HepG2 (cell line): Measurements from ENCODE around the gene AVPR2. TPM values are rescaled to one million over a fixed set of nuclear protein-coding genes. Genes with fewer than 3 reads are reported as not detected.

Experiments used
- E2F5 ChIP-seq: sonication (generic); formaldehyde crosslinking; conservative IDR thresholded peaks from 2 replicates; pipeline ENCODE4 v1.4.0; 2020; ENCODE audit warnings: missing genetic modification reagents
- GRHL1 ChIP-seq: sonication (generic); formaldehyde crosslinking; conservative IDR thresholded peaks from 2 replicates; pipeline ENCODE4 v1.8.0; 2022; ENCODE audit warnings: missing genetic modification reagents
- HDAC1 ChIP-seq: sonication (generic); formaldehyde crosslinking; IDR thresholded peaks from 2 replicates; pipeline ENCODE4 v1.5.1; 2020; ENCODE audit warnings: mild to moderate bottlenecking, missing genetic modification reagents
- HOXD1 ChIP-seq: sonication (generic); formaldehyde crosslinking; IDR thresholded peaks from 2 replicates; pipeline ENCODE4 v1.5.0; 2020; ENCODE audit warnings: missing genetic modification reagents
- MXD3 ChIP-seq: IDR thresholded peaks from 2 replicates; pipeline ENCODE4 v1.6.1; 2016; ENCODE audit warnings: mild to moderate bottlenecking, missing biosample characterization, missing genetic modification reagents
- POGZ ChIP-seq: sonication (generic); formaldehyde crosslinking; IDR thresholded peaks from 2 replicates; pipeline ENCODE4 v1.4.0; 2020; ENCODE audit warnings: mild to moderate bottlenecking, missing genetic modification reagents
- POLR2A ChIP-seq, 2 experiments: IDR thresholded peaks; 2 replicates each; pipeline ENCODE4 v1.6.1; 2011; ENCODE audit warnings: low read depth in 2 of 2, low read length in 2 of 2, mild to moderate bottlenecking in 1 of 2, moderate library complexity in 1 of 2; ENCODE audit not compliant: insufficient read depth in 1 of 2
- PRPF4 ChIP-seq: fragments of 200-400 bp; formaldehyde crosslinking; IDR thresholded peaks from 2 replicates; pipeline ENCODE4 v1.6.1; 2016; ENCODE audit warnings: low read length, low read depth; ENCODE audit not compliant: poor library complexity, severe bottlenecking
- SRF ChIP-seq: IDR thresholded peaks from 2 replicates; pipeline ENCODE4 v1.6.1; 2011; ENCODE audit warnings: mild to moderate bottlenecking, low read depth, low read length, moderate library complexity
- TEF ChIP-seq: sonication (generic); formaldehyde crosslinking; IDR thresholded peaks from 2 replicates; pipeline ENCODE4 v1.5.0; 2020; ENCODE audit warnings: missing genetic modification reagents
- ZNF101 ChIP-seq: sonication (generic); formaldehyde crosslinking; IDR thresholded peaks from 2 replicates; pipeline ENCODE4 v1.4.0; 2020; ENCODE audit warnings: mild to moderate bottlenecking, low read depth, missing genetic modification reagents, borderline replicate concordance
- ZNF121 ChIP-seq: sonication (generic); formaldehyde crosslinking; IDR thresholded peaks from 2 replicates; pipeline ENCODE4 v1.5.0; 2020; ENCODE audit warnings: mild to moderate bottlenecking, missing genetic modification reagents
- ZNF367 ChIP-seq: sonication (generic); formaldehyde crosslinking; IDR thresholded peaks from 2 replicates; pipeline ENCODE4 v1.4.0; 2020; ENCODE audit warnings: missing genetic modification reagents, borderline replicate concordance
- ZNF503 ChIP-seq: sonication (generic); formaldehyde crosslinking; IDR thresholded peaks from 2 replicates; pipeline ENCODE4 v1.4.0; 2020; ENCODE audit warnings: missing genetic modification reagents
- ZNF513 ChIP-seq: sonication (generic); formaldehyde crosslinking; conservative IDR thresholded peaks from 2 replicates; pipeline ENCODE4 v1.5.0; 2020; ENCODE audit warnings: missing genetic modification reagents
- ZNF530 ChIP-seq: sonication (generic); formaldehyde crosslinking; IDR thresholded peaks from 2 replicates; pipeline ENCODE4 v1.5.0; 2020; ENCODE audit warnings: low read depth, mild to moderate bottlenecking, missing genetic modification reagents
- ZNF660 ChIP-seq: sonication (generic); formaldehyde crosslinking; IDR thresholded peaks from 2 replicates; pipeline ENCODE4 v1.5.1; 2020; ENCODE audit warnings: mild to moderate bottlenecking, low read depth, missing genetic modification reagents, borderline replicate concordance
- ZNF672 ChIP-seq: sonication (generic); formaldehyde crosslinking; IDR thresholded peaks from 2 replicates; pipeline ENCODE4 v1.8.1; 2022; ENCODE audit warnings: missing genetic modification reagents
- ZNF7 ChIP-seq: IDR thresholded peaks from 2 replicates; pipeline ENCODE4 v1.6.1; 2016; ENCODE audit warnings: missing biosample characterization, missing genetic modification reagents
- ZNF784 ChIP-seq: sonication (generic); formaldehyde crosslinking; IDR thresholded peaks from 2 replicates; pipeline ENCODE4 v1.5.1; 2020; ENCODE audit warnings: missing genetic modification reagents, mild to moderate bottlenecking, borderline replicate concordance
- polyA plus RNA-seq, 8 experiments: library from polyadenylated mRNA; depleted of rRNA in 3 of 8; stranded (reverse) in 7 of 8; unstranded in 1 of 8; fragments of >200 nt; fragmentation: Illumina TruSeq in 4 of 8; extraction: Trizol in 4 of 8; gene quantifications; 2 replicates each; pipeline versions ENCODE4 v1.2.1 to v1.2.3, GENCODE V29; 2011 to 2016; ENCODE audit warnings: low read depth in 4 of 8, missing spikeins in 1 of 8, mixed read lengths in 1 of 8; ENCODE audit not compliant: insufficient read depth in 1 of 8
- total RNA-seq, 5 experiments: library from RNA; depleted of rRNA; stranded (reverse); fragments of >200 nt; fragmentation: Illumina TruSeq; extraction: Trizol; gene quantifications; 2 replicates each; pipeline ENCODE4 v1.2.3, GENCODE V29; 2016; ENCODE audit warnings: low read depth in 1 of 5

Gene AVPR2
- total and polyA plus RNA-seq, 2 of the 13 experiments (the other 11 are each of a cell fraction or from before 2014, with no cell fraction given) = not detected

GRCh38 chrX:153927922-153928760 lies 23.7 kb downstream of the AVPR2 start (continued):
- TF ChIP-seq ZNF513 (CRISPR knock-in tag) (no peak), ZNF784 (no peak), ZNF121 (CRISPR knock-in tag) (no peak), PRPF4 (no peak), MXD3 (CRISPR knock-in tag) (no peak), POLR2A (IDR thresholded peaks at IDR 0.05; ENCODE audit: insufficient read depth in 1 of 2, low read depth in 2 of 2, low read length in 2 of 2) (peak in 1 of 2 experiments; percentile 30; a peak in 2 of 4 replicates), ZNF530 (CRISPR knock-in tag) (no peak), HDAC1 (peak; percentile 49; the same call in 1 of the 2 replicates), ZNF7 (CRISPR knock-in tag) (no peak), ZNF672 (CRISPR knock-in tag) (no peak), TEF (CRISPR knock-in tag) (no peak), ZNF503 (no peak), HOXD1 (CRISPR knock-in tag) (no peak), SRF (no peak), E2F5 (no peak), ZNF367 (CRISPR knock-in tag) (no peak), GRHL1 (no peak), ZNF101 (no peak), POGZ (no peak; the same call in 1 of the 2 replicates), ZNF660 (no peak)
